ENCODE results near the gene CTDSP2. TPM values are rescaled to one million over a fixed set of nuclear protein-coding genes. Genes with fewer than 3 reads are reported as not detected.
A peak's percentile ranks its signal among the peaks of the same experiment; 100 is the strongest.

Gene CTDSP2
- polyA plus RNA-seq, 3 donors: 59.1 to 148 (median 70.2) TPM

GRCh38 chr12:57772429-57773322 lies 73.9 kb downstream of the CTDSP2 start, which contains the start of gene EEF1AKMT3:
EEF1AKMT3 (plus strand) TSS chr12:57772614; CDS start chr12:57772725, 111 bp downstream.
- WGBS (ENCODE audit: insufficient coverage): 1% methylated on average over 53 of the region's 67 CpGs
- peaks cover 3 to 7% (median 6%) of the 10 kb centered on the region in 3 donors for H3K27me3 Mint-ChIP-seq (ENCODE audit: low read depth in 3 of 3)
- H3K9me3 Mint-ChIP-seq: peaks cover 0 to 6% (median 0%) of the 10 kb centered on the region in 7 donors
- Histone ChIP-seq H3K27me3 (ENCODE audit: control insufficient read depth in 2 of 2, insufficient read depth in 2 of 2, low read length in 2 of 2) (peaks cover 0 to 5% of the 10 kb centered on the region in 2 donors), H2AFZ (ENCODE audit: insufficient read depth, low read depth, low read length, poor library complexity, severe bottlenecking) (peak within 1 kb of the TSS; percentile 99), H3K4me2 (replicated peaks; ENCODE audit: extremely low read depth, low read length, poor library complexity, severe bottlenecking) (peak within 1 kb of the TSS; percentile 97), H3K36me3 (replicated peaks in 1 of 2; ENCODE audit: control insufficient read depth in 1 of 2, insufficient read depth in 2 of 2, low read length in 2 of 2) (peaks cover 0 to 6% of the 10 kb centered on the region in 2 donors), H3K9ac (ENCODE audit: insufficient read depth, low read length, poor library complexity, severe bottlenecking) (peak within 1 kb of the TSS; percentile 69), H3K4me1 (ENCODE audit: control insufficient read depth in 1 of 2, insufficient read depth in 2 of 2, low read length in 2 of 2) (peaks cover 36 to 40% of the 10 kb centered on the region in 2 donors), H3K4me3 (replicated peaks in 1 of 3; ENCODE audit: low read depth in 2 of 3, low read length in 3 of 3) (peak within 1 kb of the TSS; percentile 77 to 98 (median 82)), H3K27ac (ENCODE audit: low read depth in 1 of 2, low read length in 2 of 2) (peak within 1 kb of the TSS; percentile 72 to 93), H4K20me1 (ENCODE audit: insufficient read depth, low read length) (no peaks in the 10 kb centered on the region), H3K79me2 (ENCODE audit: insufficient read depth, low read length) (no peaks in the 10 kb centered on the region), H3K9me3 (replicated peaks in 1 of 2; ENCODE audit: control insufficient read depth in 1 of 2, insufficient read depth in 1 of 2, low read length in 2 of 2) (no peaks in the 10 kb centered on the region)
- peak within 1 kb of the TSS; percentile 96 to 98 for H3K4me3 Mint-ChIP-seq
- H3K36me3 Mint-ChIP-seq: peaks cover 19 to 30% of the 10 kb centered on the region in 2 donors
- peak in 2 of 3 donors; percentile 10 to 28 for DNase-seq
- peak within 1 kb of the TSS; percentile 96 to 99 (median 98) for H3K27ac Mint-ChIP-seq
- peaks cover 37% of the 10 kb centered on the region for H3K4me1 Mint-ChIP-seq
- TF ChIP-seq, protein P1, sequence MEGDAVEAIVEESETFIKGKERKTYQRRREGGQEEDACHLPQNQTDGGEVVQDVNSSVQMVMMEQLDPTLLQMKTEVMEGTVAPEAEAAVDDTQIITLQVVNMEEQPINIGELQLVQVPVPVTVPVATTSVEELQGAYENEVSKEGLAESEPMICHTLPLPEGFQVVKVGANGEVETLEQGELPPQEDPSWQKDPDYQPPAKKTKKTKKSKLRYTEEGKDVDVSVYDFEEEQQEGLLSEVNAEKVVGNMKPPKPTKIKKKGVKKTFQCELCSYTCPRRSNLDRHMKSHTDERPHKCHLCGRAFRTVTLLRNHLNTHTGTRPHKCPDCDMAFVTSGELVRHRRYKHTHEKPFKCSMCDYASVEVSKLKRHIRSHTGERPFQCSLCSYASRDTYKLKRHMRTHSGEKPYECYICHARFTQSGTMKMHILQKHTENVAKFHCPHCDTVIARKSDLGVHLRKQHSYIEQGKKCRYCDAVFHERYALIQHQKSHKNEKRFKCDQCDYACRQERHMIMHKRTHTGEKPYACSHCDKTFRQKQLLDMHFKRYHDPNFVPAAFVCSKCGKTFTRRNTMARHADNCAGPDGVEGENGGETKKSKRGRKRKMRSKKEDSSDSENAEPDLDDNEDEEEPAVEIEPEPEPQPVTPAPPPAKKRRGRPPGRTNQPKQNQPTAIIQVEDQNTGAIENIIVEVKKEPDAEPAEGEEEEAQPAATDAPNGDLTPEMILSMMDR (IDR thresholded peaks at IDR 0.05): no peak
- intact Hi-C loops (cut with micrococcal nuclease): loop anchor here in 1 of 2 donors (5.0 kb wide), 1 partner anchor 75 kb away; the partner anchor contains the start of gene CTDSP2

GRCh38 chr12:57771873-57772428 lies 74.6 kb downstream of the CTDSP2 start, which contains the start of gene METTL1:
METTL1 (minus strand) TSS chr12:57772105; CDS start chr12:57772083, 22 bp downstream.
- Mint-ChIP-seq H3K27me3 (ENCODE audit: low read depth in 3 of 3) (peaks cover 11 to 14% (median 13%) of the 10 kb centered on the region in 3 donors), H3K27ac (peak within 1 kb of the TSS; percentile 96 to 99 (median 98)), H3K4me1 (peaks cover 39% of the 10 kb centered on the region), H3K9me3 (peaks cover 0 to 8% (median 0%) of the 10 kb centered on the region in 7 donors), H3K36me3 (peaks cover 19 to 26% of the 10 kb centered on the region in 2 donors), H3K4me3 (peak within 1 kb of the TSS; percentile 96 to 98)
- peaks cover 7 to 13% of the 10 kb centered on the region in 2 donors for H3K27me3 ChIP-seq (ENCODE audit: control insufficient read depth in 2 of 2, insufficient read depth in 2 of 2, low read length in 2 of 2)
- peak within 1 kb of the TSS; percentile 97 for H3K4me2 ChIP-seq (replicated peaks; ENCODE audit: extremely low read depth, low read length, poor library complexity, severe bottlenecking)
- peak within 1 kb of the TSS; percentile 69 for H3K9ac ChIP-seq (ENCODE audit: insufficient read depth, low read length, poor library complexity, severe bottlenecking)
- DNase-seq: peak; percentile 88 to 92 (median 91)
- H2AFZ ChIP-seq (ENCODE audit: insufficient read depth, low read depth, low read length, poor library complexity, severe bottlenecking): peak within 1 kb of the TSS; percentile 99
- peak within 1 kb of the TSS; percentile 72 to 93 for H3K27ac ChIP-seq (ENCODE audit: low read depth in 1 of 2, low read length in 2 of 2)
- peaks cover 38 to 44% of the 10 kb centered on the region in 2 donors for H3K4me1 ChIP-seq (ENCODE audit: control insufficient read depth in 1 of 2, insufficient read depth in 2 of 2, low read length in 2 of 2)
- peaks cover 0 to 6% of the 10 kb centered on the region in 2 donors for H3K9me3 ChIP-seq (replicated peaks in 1 of 2; ENCODE audit: control insufficient read depth in 1 of 2, insufficient read depth in 1 of 2, low read length in 2 of 2)
- H3K79me2 ChIP-seq (ENCODE audit: insufficient read depth, low read length): no peaks in the 10 kb centered on the region
- H4K20me1 ChIP-seq (ENCODE audit: insufficient read depth, low read length): no peaks in the 10 kb centered on the region
- H3K4me3 ChIP-seq (replicated peaks in 1 of 3; ENCODE audit: low read depth in 2 of 3, low read length in 3 of 3): peak within 1 kb of the TSS; percentile 77 to 98 (median 82)
- TF ChIP-seq, protein P1 (IDR thresholded peaks at IDR 0.05): no peak
- WGBS (ENCODE audit: insufficient coverage): under 1% methylated on average over 27 of the region's 28 CpGs
- peaks cover 0 to 6% of the 10 kb centered on the region in 2 donors for H3K36me3 ChIP-seq (replicated peaks in 1 of 2; ENCODE audit: control insufficient read depth in 1 of 2, insufficient read depth in 2 of 2, low read length in 2 of 2)
- intact Hi-C loops (cut with micrococcal nuclease): loop anchor here in 1 of 2 donors (5.0 kb wide), 1 partner anchor 75 kb away; the partner anchor contains the start of gene CTDSP2
